Uterus (tissue), 2 donors: Measurements from ENCODE around the gene KIF9.

Experiments
- CTCF ChIP-seq, 4 experiments: fragments of 200-600 bp in 2 of 4; fragments of 450-650 bp in 2 of 4; sonication (generic) in 2 of 4; IDR thresholded peaks; one replicate each; pipeline ENCODE4 v1.5.1; 2016 to 2019; ENCODE audit warnings: antibody characterized with exemption in 4 of 4, mild to moderate bottlenecking in 2 of 4, moderate library complexity in 1 of 4
- POLR2A ChIP-seq, 2 donors: fragments of 450-650 bp; IDR thresholded peaks; one replicate each; pipeline ENCODE4 v1.6.1; 2016; ENCODE audit warnings: antibody characterized with exemption in 2 of 2, mild to moderate bottlenecking in 1 of 2, moderate library complexity in 1 of 2

- TF ChIP-seq CTCF (IDR thresholded peaks at IDR 0.05) (no peak), POLR2A (IDR thresholded peaks at IDR 0.05) (no peak)
These were observed 44.6 kb downstream of the KIF9 start for GRCh38 chr3:47238017-47238416.
